Gastrocnemius medialis (tissue), 4 donors: ENCODE measurements around the gene ZNF763.
"Not testable (repeated sequence)": the region's sequence is repeated elsewhere in the genome, so short reads cannot be mapped to it uniquely, and the experiment has no call there.

Experiments
- CTCF ChIP-seq, 5 experiments: fragments of 450-650 bp in 3 of 5; fragments of 200-600 bp in 2 of 5; sonication (generic) in 2 of 5; IDR thresholded peaks in 4 of 5; conservative IDR thresholded peaks in 1 of 5; 1 replicate in 4 of 5; 2 replicates in 1 of 5; pipeline ENCODE4 v1.5.1; 2016 to 2019; ENCODE audit warnings: antibody characterized with exemption in 5 of 5, mild to moderate bottlenecking in 3 of 5, moderate library complexity in 3 of 5
- POLR2A ChIP-seq, 2 donors: fragments of 450-650 bp; IDR thresholded peaks; one replicate each; pipeline ENCODE4 v1.6.1; 2017; ENCODE audit warnings: antibody characterized with exemption in 2 of 2, mild to moderate bottlenecking in 2 of 2, moderate library complexity in 2 of 2

GRCh38 chr19:11938383-11938782 is 26.5 kb upstream of the ZNF763 start:
- not testable (repeated sequence) for TF ChIP-seq CTCF (IDR thresholded peaks at IDR 0.05 in 4 of 5, conservative IDR thresholded peaks at IDR 0.05 in 1 of 5); POLR2A (IDR thresholded peaks at IDR 0.05)
